Middle frontal gyrus (tissue), 1 donor: ENCODE results near the gene KCNMB1.
"Not testable (repeated sequence)": the region's sequence is repeated elsewhere in the genome, so short reads cannot be mapped to it uniquely, and the experiment has no call there.

Source experiments
- DNase-seq: peaks from one replicate; pipeline ENCODE4 v3.0.0-alpha.2; 2015; ENCODE audit warnings: low spot score; ENCODE audit errors: extremely low spot score

Gene KCNMB1

GRCh38 chr5:170377027-170377426, 12.1 kb downstream of the KCNMB1 start:
- no peak for DNase-seq

DNA sequence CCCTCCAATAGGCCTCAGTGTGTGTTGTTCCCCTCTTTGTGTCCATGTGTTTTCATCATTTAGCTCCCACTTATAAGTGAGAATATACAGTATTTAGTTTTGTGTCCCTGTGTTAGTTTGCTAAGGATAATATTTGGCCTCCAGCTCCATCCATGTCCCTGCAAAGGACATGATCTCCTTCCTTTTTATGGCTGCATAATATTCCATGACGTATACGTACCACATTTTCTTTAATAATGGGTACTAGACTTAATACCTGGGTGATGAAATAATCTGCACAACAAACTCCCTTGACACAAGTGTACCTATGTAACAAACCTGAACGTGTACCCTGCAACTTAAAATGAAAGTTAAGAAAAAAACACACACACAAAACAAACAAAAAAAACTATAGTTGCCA, 12.6 kb downstream of the KCNMB1 start:
- DNase-seq: not testable (repeated sequence)

GRCh38 chr5:170375283-170375682, 13.9 kb downstream of the KCNMB1 start:
- DNase-seq: no peak

DNA sequence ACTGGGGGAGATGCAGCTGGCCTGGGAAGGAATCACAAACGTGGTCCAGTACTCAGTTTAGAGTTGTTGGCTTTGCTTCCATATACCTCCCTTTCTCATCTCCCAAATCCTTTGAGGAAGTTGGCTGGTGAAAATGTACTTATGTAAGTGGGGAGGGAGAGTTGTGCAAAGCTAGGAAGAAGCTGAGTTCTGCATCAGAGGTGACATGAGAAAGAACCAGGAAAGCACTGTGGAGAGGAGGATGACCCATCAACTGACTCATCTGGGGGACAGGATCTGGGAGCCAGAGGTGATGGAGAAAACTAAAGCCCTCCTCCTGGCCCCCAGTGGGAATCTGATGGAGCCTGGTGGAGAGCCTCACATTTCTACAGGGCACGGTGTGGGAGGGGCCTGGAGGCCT, 16.2 kb downstream of the KCNMB1 start:
- no peak for DNase-seq

DNA sequence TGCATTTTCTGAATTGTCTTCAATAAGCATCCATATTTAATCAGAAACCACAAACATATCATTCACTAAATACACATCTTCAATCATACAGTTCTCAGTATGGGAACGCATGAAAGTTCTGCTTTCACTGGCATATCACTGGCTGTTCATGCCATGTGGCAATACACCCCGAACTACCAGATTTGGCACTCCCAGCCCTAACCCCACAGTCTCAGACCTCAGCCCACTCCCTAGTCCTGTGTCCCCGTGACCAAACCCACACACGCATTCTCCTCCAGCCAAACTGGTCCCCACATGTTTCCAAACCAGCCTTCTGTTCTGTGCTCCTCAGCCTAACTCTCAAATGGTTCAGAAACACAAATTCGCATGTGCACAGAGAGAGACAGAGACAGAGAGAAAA, 20.6 kb downstream of the KCNMB1 start:
- DNase-seq: no peak

- no peak for DNase-seq
Observed at GRCh38 chr5:170366276-170366675, 22.9 kb downstream of the KCNMB1 start.

GRCh38 chr5:170365831-170366230, 23.3 kb downstream of the KCNMB1 start:
- no peak for DNase-seq

DNA sequence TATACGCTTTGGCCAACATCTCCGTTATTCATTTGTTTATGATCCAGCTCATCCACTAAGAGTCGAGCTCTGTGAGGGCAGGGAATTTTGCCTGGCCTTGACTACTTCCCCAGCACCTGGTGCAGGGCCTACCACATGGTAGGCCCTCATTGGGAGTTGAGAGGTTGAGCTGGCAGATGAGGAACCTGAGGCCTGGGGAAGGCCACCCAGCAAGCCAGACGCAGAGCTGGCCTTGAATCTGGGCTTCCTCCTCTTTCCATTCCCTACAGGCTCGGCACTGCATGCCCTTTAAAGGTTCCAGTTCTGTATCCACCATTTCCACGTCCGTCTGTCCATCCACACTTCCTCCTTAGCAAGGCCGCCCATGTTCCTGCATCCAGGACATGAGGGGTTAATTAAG, 24.2 kb downstream of the KCNMB1 start:
- DNase-seq: no peak

DNA sequence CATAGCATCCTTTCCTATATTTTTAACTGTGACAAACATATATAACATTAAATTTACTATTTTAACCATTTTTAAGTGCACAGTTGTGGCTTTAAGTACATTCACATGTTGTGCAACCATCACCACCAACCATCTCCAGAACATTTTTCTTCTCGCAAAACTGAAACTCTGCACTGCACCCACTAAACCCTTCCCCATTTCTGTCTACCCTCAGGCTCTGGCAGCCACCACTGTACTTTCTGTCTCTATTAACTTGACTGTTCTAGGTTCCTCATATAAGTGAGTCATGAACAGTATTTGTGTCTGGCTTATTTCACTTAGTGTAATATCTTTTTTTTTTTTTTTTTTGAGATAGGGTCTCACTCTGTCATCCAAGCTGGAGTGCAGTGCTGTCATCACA, 25.5 kb downstream of the KCNMB1 start:
- DNase-seq: no peak

- no peak for DNase-seq
Observed at GRCh38 chr5:170362656-170363055, 26.5 kb downstream of the KCNMB1 start.

DNA sequence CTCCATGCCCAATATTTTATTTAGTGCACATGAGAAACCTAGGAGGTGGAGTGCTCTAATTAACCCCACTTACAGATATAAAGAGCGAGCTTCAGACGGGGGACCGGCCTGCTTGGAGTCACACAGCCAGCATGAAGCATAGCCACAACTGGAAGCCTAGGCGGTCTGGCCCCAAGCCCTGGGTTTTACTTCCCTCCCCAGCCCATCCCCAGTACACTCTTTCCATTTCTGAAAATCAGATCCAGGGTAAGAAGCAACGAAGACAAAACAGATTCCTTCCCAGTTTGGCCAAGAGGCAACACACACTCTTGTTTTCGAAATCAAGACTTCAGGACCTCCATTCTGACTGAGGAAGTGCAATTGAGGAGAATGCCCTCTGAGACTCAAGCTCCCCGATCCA, 27.1 kb downstream of the KCNMB1 start:
- no peak for DNase-seq

DNA sequence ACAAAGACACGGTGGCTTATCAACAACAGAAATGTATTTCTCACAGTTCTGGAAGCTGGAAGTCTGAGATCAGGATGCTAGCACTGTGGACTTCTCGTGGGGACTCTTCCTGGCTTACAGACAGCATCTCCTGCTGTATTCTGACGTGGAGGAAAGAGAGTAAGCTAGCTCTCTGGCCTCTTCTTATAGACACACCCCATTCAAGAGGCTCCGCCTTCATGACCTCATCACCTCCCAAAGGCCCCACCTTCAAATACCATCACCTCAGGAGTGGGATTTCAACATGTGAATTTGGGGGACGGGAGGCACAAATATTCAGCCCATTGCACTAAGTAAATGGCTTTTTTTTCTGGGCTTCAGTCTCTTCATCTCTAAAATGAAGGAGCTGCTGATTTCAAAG, 27.6 kb downstream of the KCNMB1 start:
- no peak for DNase-seq

- DNase-seq: no peak
Observed at GRCh38 chr5:170361116-170361515, 28.1 kb downstream of the KCNMB1 start.

DNA sequence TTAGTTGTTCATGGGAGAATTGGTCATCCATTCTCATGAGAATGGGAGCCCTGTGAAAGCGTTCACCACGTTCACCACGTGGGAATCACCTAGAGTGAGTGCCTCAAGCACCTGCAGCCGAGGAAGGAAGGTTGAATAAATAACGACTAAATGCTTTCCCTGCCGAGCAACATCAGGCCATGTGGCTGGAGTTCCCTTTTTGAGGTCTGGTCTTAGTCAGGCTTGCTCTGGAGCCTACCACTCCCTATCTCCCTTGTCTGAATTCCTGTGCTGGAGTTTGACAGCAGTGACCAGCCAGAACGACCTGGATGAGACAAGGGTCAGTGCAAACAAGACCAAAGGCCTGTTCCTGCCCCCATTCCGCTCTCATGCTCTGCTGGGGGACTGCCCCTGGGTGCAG, 28.5 kb downstream of the KCNMB1 start:
- no peak for DNase-seq

GRCh38 chr5:170357955-170358444, 31.2 kb downstream of the KCNMB1 start:
- no peak for DNase-seq

GRCh38 chr5:170355601-170356098, 33.5 kb downstream of the KCNMB1 start:
- DNase-seq: no peak

GRCh38 chr5:170353961-170354360, 35.2 kb downstream of the KCNMB1 start:
- DNase-seq: no peak

GRCh38 chr5:170353011-170353761, 36.0 kb downstream of the KCNMB1 start:
- DNase-seq: no peak

GRCh38 chr5:170348137-170348633, 41.0 kb downstream of the KCNMB1 start:
- DNase-seq: no peak

DNA sequence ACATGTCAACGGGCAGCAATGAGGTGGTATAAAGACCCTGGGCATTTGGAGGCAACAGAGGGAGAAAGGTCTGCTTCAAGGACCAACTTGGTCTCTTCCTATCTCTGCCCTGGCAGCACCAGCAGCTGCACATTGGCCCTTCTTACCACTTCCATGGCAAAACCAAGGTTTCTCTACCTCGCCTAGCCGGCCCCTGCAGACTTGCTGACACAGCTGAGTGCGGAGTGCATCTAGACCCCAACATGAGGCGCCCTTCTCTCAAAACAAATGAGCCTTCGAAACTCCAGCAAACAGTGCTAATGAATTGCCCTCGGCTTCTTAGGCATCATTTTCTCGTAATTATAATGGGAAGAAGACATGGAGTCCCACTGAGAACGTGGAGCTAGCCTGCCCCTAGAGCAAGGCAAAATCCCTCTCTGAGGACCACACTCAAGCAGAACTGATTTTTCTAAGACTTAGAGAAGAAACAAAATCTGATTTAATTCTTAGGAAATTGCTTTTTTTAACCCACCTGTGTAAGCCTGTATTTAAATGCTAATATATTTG, 42.1 kb downstream of the KCNMB1 start:
- no peak for DNase-seq

GRCh38 chr5:170345971-170346370, 43.2 kb downstream of the KCNMB1 start:
- no peak for DNase-seq

- DNase-seq: no peak
Observed at GRCh38 chr5:170343177-170343576, 46.0 kb downstream of the KCNMB1 start.
